Stimulated activated CD8-positive, alpha-beta memory T cell treated with anti-CD3 and anti-CD28 coated beads, Interleukin-15, amount 100 ng/mL, for 1 hour (primary cell): Measurements from ENCODE around the gene ZNF396.

Source experiments
- DNase-seq: peaks from one replicate; pipeline ENCODE4 v3.0.0-alpha.2; 2020; ENCODE audit warnings: low read depth

Gene ZNF396

GRCh38 chr18:35376742-35377695, at the start of gene ZNF396:
Gene ZNF396 (minus strand): TSS chr18:35377337. CDS start chr18:35374292, 3,045 bp downstream.
- DNase-seq, result peak; percentile 45

GRCh38 chr18:35426786-35427185, 49.6 kb upstream of the ZNF396 start:
- no peak for DNase-seq

DNA sequence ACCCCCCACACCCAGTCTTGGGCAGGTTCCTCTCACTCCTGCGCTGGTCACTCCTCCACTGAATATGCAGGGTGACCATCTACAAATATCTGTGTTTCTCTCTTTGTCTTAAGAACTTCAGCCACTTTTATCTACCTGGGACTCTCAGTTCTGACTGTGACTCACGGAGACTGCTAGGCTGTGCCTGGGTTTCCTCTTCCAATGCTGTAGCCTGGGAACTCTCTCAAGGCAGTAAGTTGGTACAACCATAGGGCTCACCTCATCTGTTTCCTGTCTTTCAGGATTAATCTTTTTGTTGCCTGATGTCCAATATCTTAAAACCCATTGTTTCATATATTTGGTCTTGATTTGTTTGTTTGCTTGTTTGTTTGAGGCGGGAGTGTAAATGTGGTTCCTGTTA, 47.2 kb upstream of the ZNF396 start:
- DNase-seq, result no peak

GRCh38 chr18:35422237-35422636, 45.1 kb upstream of the ZNF396 start:
- DNase-seq, result no peak

- no peak for DNase-seq
These were observed 41.5 kb upstream of the ZNF396 start for GRCh38 chr18:35418610-35419009.

DNA sequence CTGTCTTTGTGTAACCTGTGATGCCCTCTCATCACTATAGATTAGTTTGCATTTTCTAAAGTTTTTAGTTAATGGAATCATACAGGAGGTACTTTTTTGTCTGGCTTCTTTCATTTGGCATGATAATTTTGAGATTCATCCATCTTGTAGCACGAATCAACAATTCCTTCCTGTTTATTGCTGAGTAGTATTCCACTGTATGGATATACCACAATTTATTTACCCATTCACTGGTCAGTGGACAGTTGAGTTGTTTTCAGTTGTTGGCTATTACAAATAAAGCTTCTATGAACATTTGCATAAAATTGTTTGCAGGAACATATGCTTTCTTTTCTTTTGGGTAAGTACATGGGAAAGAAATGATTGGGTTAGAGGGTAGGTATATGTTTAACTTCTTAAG, 40.1 kb upstream of the ZNF396 start:
- no peak for DNase-seq

DNA sequence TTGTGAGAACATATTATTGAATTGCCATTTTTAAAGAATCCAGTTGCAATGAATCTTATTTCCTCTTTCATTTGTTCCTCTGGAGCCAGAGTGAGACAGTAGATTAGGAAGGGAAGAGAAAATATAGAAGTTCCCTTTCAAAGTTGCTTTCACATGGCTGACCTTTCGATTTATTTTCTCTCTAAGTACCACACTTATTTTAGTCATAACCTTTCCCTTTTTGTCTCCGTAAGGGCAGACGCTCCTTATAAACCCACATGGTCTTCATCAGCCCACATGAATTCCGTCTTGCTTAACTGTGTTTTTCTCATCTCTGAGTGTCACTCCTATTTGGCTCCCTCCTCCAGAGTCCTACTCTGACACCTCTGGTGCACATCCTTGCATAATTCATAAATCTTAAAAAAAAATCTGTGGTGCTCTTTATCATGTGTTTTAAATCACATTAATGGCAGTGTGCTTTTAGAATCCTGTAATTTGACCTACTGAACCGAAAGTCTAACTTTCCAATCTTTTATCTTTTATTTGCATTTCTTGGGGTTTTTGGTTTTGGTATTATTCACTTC, 38.5 kb upstream of the ZNF396 start:
- no peak for DNase-seq

- no peak for DNase-seq
These were observed 36.0 kb upstream of the ZNF396 start for GRCh38 chr18:35413163-35413511.

DNA sequence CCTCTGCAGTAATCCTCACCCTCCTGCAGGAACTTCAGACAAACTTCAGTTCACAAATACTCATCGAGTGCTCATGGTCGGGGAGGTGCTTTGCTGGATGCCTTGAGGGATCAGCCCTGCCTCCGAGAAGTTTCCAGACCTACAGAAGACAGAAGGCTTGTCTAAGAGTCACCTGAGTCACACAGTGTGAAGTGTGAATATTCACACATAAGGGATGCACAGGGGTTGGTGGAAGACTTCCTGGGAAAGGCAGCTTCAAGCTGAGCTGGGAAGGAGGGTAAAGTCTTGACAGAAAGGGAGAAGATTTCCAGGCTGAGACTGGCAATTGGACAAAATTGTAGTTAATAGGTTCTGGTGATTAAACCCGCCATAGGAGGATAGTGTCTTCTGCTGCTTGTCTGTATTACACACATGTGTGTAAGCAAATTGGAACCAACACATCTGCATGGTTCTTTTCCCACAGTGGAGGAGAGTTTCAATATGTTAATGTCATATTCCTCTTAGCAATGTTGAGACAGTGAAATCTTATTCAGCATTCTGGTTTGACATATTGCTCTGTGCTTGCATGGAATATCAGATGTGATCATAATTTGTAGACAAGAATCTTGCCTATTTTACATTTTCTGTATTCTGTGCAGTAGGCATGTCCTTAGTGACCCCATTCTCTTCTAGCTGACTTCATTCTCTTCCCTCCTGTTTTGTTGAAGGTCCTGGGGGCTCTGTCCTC, 34.7 kb upstream of the ZNF396 start:
- no peak for DNase-seq

- no peak for DNase-seq
These were observed 33.4 kb upstream of the ZNF396 start for GRCh38 chr18:35410561-35410960.

DNA sequence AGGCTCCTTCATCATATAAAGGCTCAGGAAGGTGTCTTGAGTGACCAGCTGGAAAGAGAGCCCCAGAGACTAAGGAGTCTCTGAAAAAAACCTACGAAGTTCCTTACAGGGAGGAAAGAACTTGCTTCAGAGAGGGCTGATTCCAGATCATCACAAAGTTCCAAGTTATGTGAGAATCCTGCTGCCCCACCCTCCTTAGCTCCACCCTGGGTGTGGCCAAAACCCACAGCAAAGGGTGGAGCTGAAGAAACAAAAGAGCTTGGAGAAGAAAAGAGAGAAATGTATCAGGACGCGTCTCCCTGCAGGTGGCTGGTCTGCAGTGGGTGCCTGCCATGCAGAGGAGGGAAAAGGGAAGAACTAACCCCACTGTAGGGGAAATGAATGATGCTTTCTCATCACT, 32.8 kb upstream of the ZNF396 start:
- no peak for DNase-seq

GRCh38 chr18:35408843-35409261, 31.7 kb upstream of the ZNF396 start:
- DNase-seq, result no peak

GRCh38 chr18:35407871-35408481, 30.8 kb upstream of the ZNF396 start:
- DNase-seq, result peak; percentile 7

DNA sequence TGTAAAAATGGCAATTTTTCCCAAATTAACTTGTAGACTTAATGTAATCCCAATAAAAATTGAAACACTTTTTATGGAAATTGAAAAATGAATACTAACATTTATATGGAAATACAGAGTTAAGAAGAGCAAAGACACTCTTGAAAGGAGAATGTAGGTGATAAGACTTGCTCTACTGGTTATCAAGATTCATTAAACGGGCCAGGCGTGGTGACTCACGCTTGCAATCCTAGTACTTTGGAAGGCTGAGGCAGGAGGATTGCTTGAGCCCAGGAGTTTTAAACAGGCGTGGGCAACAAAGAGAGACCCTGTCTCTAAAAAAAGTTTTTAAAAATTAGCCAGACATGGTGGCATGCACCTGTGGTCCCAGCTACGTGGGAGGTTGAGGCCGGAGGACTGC, 29.5 kb upstream of the ZNF396 start:
- DNase-seq, result no peak

DNA sequence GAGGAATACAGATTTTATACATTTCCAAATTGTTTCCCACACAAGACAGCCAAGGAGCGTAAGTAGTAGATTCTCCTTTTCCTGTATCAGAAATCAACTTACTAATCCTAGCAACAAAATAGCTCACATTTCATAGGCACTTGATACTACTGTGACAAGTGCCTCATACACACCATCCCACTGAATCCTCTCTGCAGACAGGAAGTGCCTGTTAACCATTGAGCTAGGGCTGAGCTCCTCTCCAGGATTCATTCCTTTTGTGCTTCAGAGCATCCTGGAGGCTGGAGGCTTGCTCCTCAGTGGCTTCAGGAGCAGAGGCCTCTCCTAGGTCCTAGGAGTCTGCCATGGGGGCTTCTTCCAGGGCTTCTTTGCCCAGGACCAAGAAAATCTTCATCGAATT, 20.8 kb upstream of the ZNF396 start:
- no peak for DNase-seq

GRCh38 chr18:35393716-35394115, 16.6 kb upstream of the ZNF396 start:
- no peak for DNase-seq

- DNase-seq, result no peak
These were observed 15.2 kb upstream of the ZNF396 start for GRCh38 chr18:35392375-35392774.

DNA sequence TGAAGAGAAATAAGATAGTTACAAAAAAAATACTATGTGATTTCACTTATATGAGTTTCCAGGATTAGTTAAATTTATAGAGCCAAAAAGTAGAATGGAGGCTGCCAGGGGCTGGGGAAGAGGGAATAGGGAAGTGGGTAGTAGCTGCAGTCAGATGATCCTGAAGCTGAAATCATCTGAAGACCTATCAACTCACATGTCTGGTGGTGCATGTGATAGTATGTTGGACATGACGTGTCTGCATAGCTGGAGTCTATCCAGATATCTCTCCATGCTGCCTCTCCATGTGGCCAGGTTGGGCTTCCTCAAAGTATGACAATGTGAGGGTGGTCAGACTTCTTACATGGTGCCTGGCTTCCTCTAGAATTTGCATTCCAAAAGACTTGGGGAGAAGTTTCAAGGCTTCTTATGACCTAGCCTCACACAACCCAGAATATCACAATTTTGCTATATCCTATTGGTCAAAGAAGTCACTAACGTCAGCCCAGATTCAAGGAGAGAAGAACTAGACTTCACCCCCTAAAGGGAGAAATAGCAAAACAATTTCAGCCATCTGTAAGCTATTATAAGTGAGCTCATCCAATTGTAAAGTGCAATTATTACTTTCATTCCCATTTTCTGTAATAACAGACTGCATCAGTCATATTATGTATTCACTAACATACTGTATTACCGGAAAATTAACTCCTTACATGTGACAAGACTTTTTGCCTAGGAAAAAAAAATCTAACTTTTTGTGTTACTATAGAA, 14.0 kb upstream of the ZNF396 start:
- no peak for DNase-seq

DNA sequence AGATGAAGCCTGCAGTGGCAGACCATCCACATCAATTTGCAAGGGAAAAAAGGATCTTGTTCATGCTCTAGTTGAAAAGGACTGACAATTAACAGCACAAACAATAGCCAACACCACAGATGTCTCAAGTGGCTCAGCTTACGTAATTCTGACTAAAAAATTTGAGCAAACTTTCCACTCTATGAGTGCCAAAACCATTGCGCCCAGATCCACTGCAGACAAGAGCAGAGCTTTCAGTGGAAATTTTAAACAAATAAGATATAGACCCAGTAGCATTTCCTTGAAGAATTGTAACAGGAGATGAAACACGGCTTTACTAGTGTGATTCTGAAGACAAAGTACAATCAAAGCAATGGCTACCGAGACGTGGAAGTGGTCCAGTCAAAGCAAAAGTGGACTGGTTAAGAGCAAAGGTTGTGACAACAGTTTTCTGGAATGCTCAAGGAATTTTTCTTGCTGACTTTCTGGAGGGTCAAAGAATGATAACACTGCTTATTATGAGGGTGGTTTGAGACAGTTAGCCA, 12.0 kb upstream of the ZNF396 start:
- no peak for DNase-seq

GRCh38 chr18:35387152-35387571, 10.0 kb upstream of the ZNF396 start:
- DNase-seq, result no peak

DNA sequence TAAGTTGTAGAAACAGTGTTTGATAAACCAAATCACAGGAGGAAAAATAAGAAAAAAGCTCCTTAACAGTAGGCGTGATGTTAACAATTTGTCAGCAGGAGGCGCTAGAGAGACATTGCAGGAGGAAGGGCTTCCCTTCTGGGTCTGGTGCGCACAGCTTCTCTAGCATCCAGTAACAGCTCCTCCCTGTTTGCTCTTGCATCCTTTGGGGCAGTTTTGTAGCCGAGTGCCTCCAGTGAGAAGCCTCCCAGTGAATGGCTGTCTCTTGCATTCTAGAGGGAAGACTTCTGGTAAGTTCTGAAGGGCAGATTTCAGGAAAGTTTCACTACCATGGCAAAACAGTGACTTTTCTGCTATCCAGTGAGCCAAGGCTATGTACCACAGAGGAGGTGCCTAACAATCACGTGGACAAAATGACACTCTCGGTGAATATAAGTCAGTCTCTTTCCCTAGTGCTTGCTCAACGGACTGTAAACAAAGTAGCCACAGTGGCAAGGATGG, 9.5 kb upstream of the ZNF396 start:
- peak; percentile 27 for DNase-seq
